GM23338 (cell line): ENCODE results near the gene DIAPH1. TPM values are rescaled to one million over a fixed set of nuclear protein-coding genes. Genes with fewer than 3 reads are reported as not detected.

Experiments used
- ATAC-seq: fragments of 200-7000 bp; cut with Tn5 transposase; 3 replicates; pipeline ENCODE4 v1.9.1; 2020
- DNase-seq: peaks from one replicate; pipeline ENCODE4 v3.0.0-alpha.2; 2015; ENCODE audit warnings: low spot score
- H2AFZ ChIP-seq: fragments of 200-600 bp; sonication (generic); 2 replicates; pipeline ENCODE4 v1.8.0; 2016; ENCODE audit warnings: antibody characterized with exemption, mild to moderate bottlenecking, moderate library complexity
- H3F3A ChIP-seq: fragments of 200-600 bp; sonication (generic); replicated peaks from 2 replicates; pipeline ENCODE4 v1.8.0; 2017; ENCODE audit warnings: antibody characterized with exemption, mixed run types, low read depth
- H3K27ac ChIP-seq: fragments of 200-600 bp; sonication (generic); 2 replicates; pipeline ENCODE4 v1.6.1; 2016; ENCODE audit warnings: low read depth
- H3K27me3 ChIP-seq: fragments of 200-600 bp; sonication (generic); 2 replicates; pipeline ENCODE4 v1.8.0; 2016; ENCODE audit warnings: mild to moderate bottlenecking, mixed run types, moderate library complexity; ENCODE audit not compliant: insufficient read depth
- H3K36me3 ChIP-seq: fragments of 200-600 bp; sonication (generic); 2 replicates; pipeline ENCODE4 v1.8.0; 2016; ENCODE audit warnings: mild to moderate bottlenecking; ENCODE audit not compliant: insufficient read depth
- H3K4me1 ChIP-seq: fragments of 200-600 bp; sonication (generic); 2 replicates; pipeline ENCODE4 v1.8.0; 2016; ENCODE audit warnings: mild to moderate bottlenecking, moderate library complexity; ENCODE audit not compliant: insufficient read depth
- H3K4me2 ChIP-seq: fragments of 200-600 bp; sonication (generic); 2 replicates; pipeline ENCODE4 v1.7.1; 2017; ENCODE audit warnings: mixed run types
- H3K4me3 ChIP-seq: fragments of 200-600 bp; sonication (generic); 2 replicates; pipeline ENCODE4 v1.6.1; 2016; ENCODE audit warnings: mixed run types
- H3K79me2 ChIP-seq: fragments of 200-600 bp; sonication (generic); replicated peaks from 2 replicates; pipeline ENCODE4 v1.8.0; 2017; ENCODE audit warnings: mild to moderate bottlenecking; ENCODE audit not compliant: insufficient read depth
- H3K9me2 ChIP-seq: fragments of 200-600 bp; sonication (generic); 2 replicates; pipeline ENCODE4 v1.8.0; 2017; ENCODE audit not compliant: insufficient read depth
- H4K20me1 ChIP-seq: fragments of 200-600 bp; sonication (generic); replicated peaks from 2 replicates; pipeline ENCODE4 v1.8.0; 2017; ENCODE audit warnings: mild to moderate bottlenecking; ENCODE audit not compliant: insufficient read depth
- H3K27ac Mint-ChIP-seq: 2 replicates; pipeline ENCODE4 v1.8.0; 2020; ENCODE audit warnings: inconsistent platforms, mild to moderate bottlenecking, moderate library complexity, mixed read lengths
- H3K27me3 Mint-ChIP-seq: 3 replicates; pipeline ENCODE4 v1.8.0; 2022; ENCODE audit warnings: low read depth, mild to moderate bottlenecking, moderate library complexity, mixed read lengths, inconsistent platforms; ENCODE audit not compliant: insufficient read depth, poor library complexity
- H3K36me3 Mint-ChIP-seq: 3 replicates; pipeline ENCODE4 v1.8.0; 2021; ENCODE audit warnings: low read depth, mild to moderate bottlenecking, inconsistent platforms, moderate library complexity, mixed read lengths
- H3K4me1 Mint-ChIP-seq: 3 replicates; pipeline ENCODE4 v1.8.0; 2020; ENCODE audit warnings: mild to moderate bottlenecking, inconsistent platforms, mixed read lengths
- H3K4me3 Mint-ChIP-seq: 3 replicates; pipeline ENCODE4 v1.8.0; 2021; ENCODE audit warnings: moderate library complexity, mild to moderate bottlenecking, inconsistent platforms, mixed read lengths
- H3K9me3 Mint-ChIP-seq: 3 replicates; pipeline ENCODE4 v1.8.0; 2020; ENCODE audit warnings: moderate library complexity, mild to moderate bottlenecking, inconsistent platforms, mixed read lengths
- CREB1 ChIP-seq: fragments of 250-450 bp; sonication (Bioruptor Pico); IDR thresholded peaks from 2 replicates; pipeline ENCODE4 v1.5.0; 2020; ENCODE audit warnings: low read depth, mild to moderate bottlenecking, moderate library complexity
- CTCF ChIP-seq, 2 experiments: fragments of 200-600 bp in 1 of 2; sonication (generic) in 1 of 2; conservative IDR thresholded peaks; 2 replicates each; pipeline versions ENCODE4 v1.5.1 to v1.6.1; 2016 to 2017; ENCODE audit warnings: antibody characterized with exemption in 2 of 2, low read depth in 2 of 2, mild to moderate bottlenecking in 2 of 2, moderate library complexity in 1 of 2
- ETS1 ChIP-seq: IDR thresholded peaks from 2 replicates; pipeline ENCODE4 v1.6.1; 2016; ENCODE audit warnings: antibody characterized with exemption
- EZH2 ChIP-seq: fragments of 200-600 bp; sonication (generic); IDR thresholded peaks from one replicate; pipeline ENCODE4 v1.8.0; 2017; ENCODE audit warnings: antibody characterized with exemption, mild to moderate bottlenecking, low read depth; ENCODE audit not compliant: unreplicated experiment
- NANOG ChIP-seq: IDR thresholded peaks from 2 replicates; pipeline ENCODE4 v1.6.1; 2016; ENCODE audit warnings: antibody characterized with exemption, borderline replicate concordance
- POLR2AphosphoS5 ChIP-seq: IDR thresholded peaks from 2 replicates; pipeline ENCODE4 v1.6.1; 2016; ENCODE audit warnings: antibody characterized with exemption, low read depth
- REST ChIP-seq: IDR thresholded peaks from one replicate; pipeline ENCODE4 v1.6.1; 2018; ENCODE audit warnings: antibody characterized with exemption; ENCODE audit not compliant: unreplicated experiment
- STAT1 ChIP-seq: IDR thresholded peaks from one replicate; pipeline ENCODE4 v1.6.1; 2016; ENCODE audit warnings: antibody characterized with exemption; ENCODE audit not compliant: unreplicated experiment
- ZNF462 ChIP-seq: fragments of 250-450 bp; sonication (Bioruptor Pico); IDR thresholded peaks from 2 replicates; pipeline ENCODE4 v1.5.0; 2020; ENCODE audit warnings: mild to moderate bottlenecking, moderate library complexity
- polyA plus RNA-seq: library from polyadenylated mRNA; unstranded; fragments of >200 nt; fragmentation: Nextera tagmentation; extraction: Ambion mirVana; gene quantifications from 2 replicates; pipeline ENCODE4 v1.2.1, GENCODE V29; 2016
- total RNA-seq: library from RNA; depleted of rRNA; stranded (reverse); fragments of >200 nt; shearing (Covaris generic); gene quantifications from 2 replicates; pipeline ENCODE4 v1.2.3, GENCODE V29; 2014

Gene DIAPH1
- total and polyA plus RNA-seq, 2 experiments from 2014 or later = 42.9 to 104 TPM

GRCh38 chr5:141512390-141512910, 106.3 kb downstream of the DIAPH1 start:
- H3K27ac Mint-ChIP-seq = no peak overlapping the region
- peak overlapping the region; percentile 100 for H3K4me2 ChIP-seq
- peak; percentile 98 for DNase-seq
- H3F3A ChIP-seq = 0 out of 2 replicates have a peak, but pooled peaks cover 4% of the 10 kb centered on the region
- peak; percentile 77 for ATAC-seq
- no peaks in the 10 kb centered on the region for H4K20me1 ChIP-seq
- peak overlapping the region; percentile 81 for H3K4me3 Mint-ChIP-seq
- H3K27me3 ChIP-seq = 0 out of 2 replicates have a peak, but pooled peaks cover 4% of the 10 kb centered on the region
- no peaks in the 10 kb centered on the region for H3K79me2 ChIP-seq
- peaks cover 28% of the 10 kb centered on the region for H3K4me1 ChIP-seq
- TF ChIP-seq NANOG (no peak; the same call in 1 of the 2 replicates), ZNF462 (0 out of 2 replicates have a peak, but pooled peaks have one; percentile 64), EZH2 (no peak), POLR2AphosphoS5 (peak; percentile 34; the same call in 1 of the 2 replicates), ETS1 (no peak), REST (peak; percentile 15), CTCF (conservative IDR thresholded peaks at IDR 0.05; ENCODE audit: low read depth in 2 of 2) (peak; percentile 89 to 94), STAT1 (no peak), CREB1 (0 out of 2 replicates have a peak, but pooled peaks have one; percentile 29)
- no peak overlapping the region for H3K27ac ChIP-seq
- H3K27me3 Mint-ChIP-seq = peaks cover 26% of the 10 kb centered on the region
- H3K9me2 ChIP-seq = no peaks in the 10 kb centered on the region
- H2AFZ ChIP-seq = peak overlapping the region; percentile 64; the same call in 1 of the 2 replicates
- H3K9me3 Mint-ChIP-seq = no peaks in the 10 kb centered on the region; the same call in 2 of the 3 replicates
- peaks cover 49% of the 10 kb centered on the region for H3K4me1 Mint-ChIP-seq
- peaks cover 32% of the 10 kb centered on the region for H3K36me3 Mint-ChIP-seq
- peaks cover 3% of the 10 kb centered on the region; the same call in 1 of the 2 replicates for H3K36me3 ChIP-seq
- H3K4me3 ChIP-seq = peak overlapping the region; percentile 97
